ENCODE measurements around the gene ARAF. TPM values are rescaled to one million over a fixed set of nuclear protein-coding genes. Genes with fewer than 3 reads are reported as not detected.

The ARAF gene
- total RNA-seq, 1 experiment from 2014 or later: 35.4 TPM

- intact Hi-C loops (cut with micrococcal nuclease): no loop called here
- ChIA-PET RAD21 (ENCODE audit: low non-redundant PET in 1 of 2, low total read pairs in 2 of 2, uncharacterized antibody in 2 of 2, unreplicated experiment in 2 of 2) (no interaction called here), POLR2A (no interaction called here), CTCF (no interaction called here)
- H3K4me2 ChIP-seq (ENCODE audit: low read length): no peak overlapping the region
- H3K9me3 ChIP-seq (ENCODE audit: control insufficient read depth in 1 of 2, insufficient read depth in 1 of 2, low read depth in 1 of 2, low read length in 2 of 2): no peaks in the 10 kb centered on the region
- no TSS peak for BruUV-seq (replicated peaks)
- H3K9ac ChIP-seq (ENCODE audit: low read length): no peak overlapping the region
- H3K27me3 ChIP-seq (ENCODE audit: insufficient read depth, low read length): no peaks in the 10 kb centered on the region
- DNase-seq (ENCODE audit: low read depth, low spot score): no peak
- no peaks in the 10 kb centered on the region for H3K9me2 ChIP-seq (ENCODE audit: insufficient read depth)
- no peaks in the 10 kb centered on the region; a peak in 1 of 4 replicates for H3K4me1 ChIP-seq (ENCODE audit: control insufficient read depth in 1 of 2, insufficient read depth in 2 of 2, low read length in 2 of 2)
- no peaks in the 10 kb centered on the region for H4K20me1 ChIP-seq (ENCODE audit: insufficient read depth)
- ATAC-seq: no peak
- H3K36me3 ChIP-seq (ENCODE audit: control insufficient read depth in 1 of 2, insufficient read depth in 2 of 2, low read length in 2 of 2): no peaks in the 10 kb centered on the region
- no peak for TF ChIP-seq RAD21 (IDR thresholded peaks at IDR 0.05; ENCODE audit: low read depth)
- TF ChIP-seq FOSL1 (IDR thresholded peaks at IDR 0.05; ENCODE audit: low read depth): no peak
- no peak for TF ChIP-seq CTCF (IDR thresholded peaks at IDR 0.05 in 2 of 3, conservative IDR thresholded peaks at IDR 0.05 in 1 of 3; ENCODE audit: borderline replicate concordance in 1 of 3, insufficient read depth in 1 of 3, low read depth in 2 of 3, low read length in 2 of 3)
- no peaks in the 10 kb centered on the region for H3K79me2 ChIP-seq (ENCODE audit: insufficient read depth, low read length)
- no peak overlapping the region for H3K27ac ChIP-seq (ENCODE audit: low read depth, low read length)
- no peak overlapping the region for H2AFZ ChIP-seq (ENCODE audit: low read depth, low read length, poor library complexity, severe bottlenecking)
- H3K4me3 ChIP-seq (replicated peaks in 1 of 2; ENCODE audit: low read depth in 1 of 2, low read length in 2 of 2): no peak overlapping the region
Measured at GRCh38 chrX:47610511-47610910, 49.5 kb downstream of the ARAF start.

GRCh38 chrX:47611489-47611888 is 50.5 kb downstream of the ARAF start:
- BruUV-seq (replicated peaks): no TSS peak
- POLR2A ChIA-PET: no interaction called here

More at GRCh38 chrX:47611489-47611888, 50.5 kb downstream of the ARAF start:
- no peaks in the 10 kb centered on the region for H3K27me3 ChIP-seq (ENCODE audit: insufficient read depth, low read length)
- ChIA-PET CTCF (no interaction called here), RAD21 (ENCODE audit: low non-redundant PET in 1 of 2, low total read pairs in 2 of 2, uncharacterized antibody in 2 of 2, unreplicated experiment in 2 of 2) (no interaction called here)
- DNase-seq (ENCODE audit: low read depth, low spot score) (no peak), ATAC-seq (no peak)
- no peaks in the 10 kb centered on the region for H4K20me1 ChIP-seq (ENCODE audit: insufficient read depth)
- H3K9ac ChIP-seq (ENCODE audit: low read length): no peak overlapping the region
- H3K27ac ChIP-seq (ENCODE audit: low read depth, low read length): no peak overlapping the region
- no peak overlapping the region for H3K4me2 ChIP-seq (ENCODE audit: low read length)
- no peaks in the 10 kb centered on the region for H3K9me2 ChIP-seq (ENCODE audit: insufficient read depth)
- H3K79me2 ChIP-seq (ENCODE audit: insufficient read depth, low read length): no peaks in the 10 kb centered on the region
- intact Hi-C loops (cut with micrococcal nuclease): no loop called here
- no peak for TF ChIP-seq ATF3 (IDR thresholded peaks at IDR 0.05)
- no peak for TF ChIP-seq EZH2phosphoT487 (IDR thresholded peaks at IDR 0.05; ENCODE audit: borderline replicate concordance)
- no peak for TF ChIP-seq REST (IDR thresholded peaks at IDR 0.05; ENCODE audit: low read depth)
- TF ChIP-seq SRF (IDR thresholded peaks at IDR 0.05; ENCODE audit: low read depth): no peak
- TF ChIP-seq YY1 (IDR thresholded peaks at IDR 0.05; ENCODE audit: extremely low read depth, insufficient replicate concordance, low read depth, low read length): no peak
- TF ChIP-seq RAD21 (IDR thresholded peaks at IDR 0.05; ENCODE audit: low read depth): no peak
- no peak for TF ChIP-seq EGR1 (IDR thresholded peaks at IDR 0.05; ENCODE audit: low read depth)
- TF ChIP-seq CEBPB (IDR thresholded peaks at IDR 0.05; ENCODE audit: low read depth): no peak
- TF ChIP-seq TCF7L2 (IDR thresholded peaks at IDR 0.05; ENCODE audit: borderline replicate concordance, extremely low read depth, insufficient read depth, insufficient read length): no peak
- no peak for TF ChIP-seq ZNF274 (IDR thresholded peaks at IDR 0.05; ENCODE audit: low read depth, low read length)
- TF ChIP-seq SIN3A (IDR thresholded peaks at IDR 0.05; ENCODE audit: low read depth): no peak
- no peak for TF ChIP-seq ZFX (IDR thresholded peaks at IDR 0.05)
- no peak for TF ChIP-seq CBX3 (IDR thresholded peaks at IDR 0.05; ENCODE audit: low read depth)
- no peaks in the 10 kb centered on the region for H3K9me3 ChIP-seq (ENCODE audit: control insufficient read depth in 1 of 2, insufficient read depth in 1 of 2, low read depth in 1 of 2, low read length in 2 of 2)
- H3K4me3 ChIP-seq (replicated peaks in 1 of 2; ENCODE audit: low read depth in 1 of 2, low read length in 2 of 2): no peak overlapping the region
- no peaks in the 10 kb centered on the region; a peak in 1 of 4 replicates for H3K4me1 ChIP-seq (ENCODE audit: control insufficient read depth in 1 of 2, insufficient read depth in 2 of 2, low read length in 2 of 2)
- H2AFZ ChIP-seq (ENCODE audit: low read depth, low read length, poor library complexity, severe bottlenecking): no peak overlapping the region
- no peaks in the 10 kb centered on the region for H3K36me3 ChIP-seq (ENCODE audit: control insufficient read depth in 1 of 2, insufficient read depth in 2 of 2, low read length in 2 of 2)

Measured in HCT116 (cell line).